ENCODE results near the gene GOLGA3. TPM values are rescaled to one million over a fixed set of nuclear protein-coding genes. Genes with fewer than 3 reads are reported as not detected.
"Not testable (repeated sequence)": the region's sequence is repeated elsewhere in the genome, so short reads cannot be mapped to it uniquely, and the experiment has no call there.

GOLGA3 gene
- polyA plus RNA-seq, 2 donors = 10.6 to 18.1 TPM

GRCh38 chr12:132847363-132848356 is 19.0 kb upstream of the GOLGA3 start:
- WGBS, 2 donors = 81 to 82% methylated on average over 30 of the region's 30 CpGs
- Histone ChIP-seq H3K27me3 (ENCODE audit: control insufficient read depth in 1 of 2, insufficient read depth in 2 of 2, low read length in 2 of 2) (no peaks in the 10 kb centered on the region), H3K9me3 (ENCODE audit: control insufficient read depth in 2 of 2, insufficient read depth in 1 of 2, low read depth in 1 of 2, low read length in 1 of 2) (no peaks in the 10 kb centered on the region), H3K4me3 (ENCODE audit: low read depth in 1 of 2, low read length in 2 of 2) (no peak overlapping the region), H3K36me3 (ENCODE audit: control insufficient read depth in 2 of 2, insufficient read depth in 2 of 2, low read length in 1 of 2) (peaks cover 21 to 46% of the 10 kb centered on the region in 2 donors), H3K4me1 (ENCODE audit: control insufficient read depth in 2 of 2, insufficient read depth in 2 of 2, low read length in 1 of 2) (peaks cover 0 to 3% of the 10 kb centered on the region in 2 donors), H3K27ac (ENCODE audit: low read depth in 2 of 2, low read length in 1 of 2) (no peak overlapping the region)

GRCh38 chr12:132844681-132845080 is 16.0 kb upstream of the GOLGA3 start:
- not testable (repeated sequence) for H3K4me1 ChIP-seq (ENCODE audit: control insufficient read depth in 2 of 2, insufficient read depth in 2 of 2, low read length in 1 of 2); H3K4me3 ChIP-seq (ENCODE audit: low read depth in 1 of 2, low read length in 2 of 2); H3K27ac ChIP-seq (ENCODE audit: low read depth in 2 of 2, low read length in 1 of 2); H3K9me3 ChIP-seq (ENCODE audit: control insufficient read depth in 2 of 2, insufficient read depth in 1 of 2, low read depth in 1 of 2, low read length in 1 of 2); H3K27me3 ChIP-seq (ENCODE audit: control insufficient read depth in 1 of 2, insufficient read depth in 2 of 2, low read length in 2 of 2)
- peaks cover 34 to 48% of the 10 kb centered on the region in 2 donors for H3K36me3 ChIP-seq (ENCODE audit: control insufficient read depth in 2 of 2, insufficient read depth in 2 of 2, low read length in 1 of 2)
- WGBS, 2 donors = 94 to 96% methylated on average over 11 of the region's 11 CpGs

GRCh38 chr12:132842449-132843045 is 13.9 kb upstream of the GOLGA3 start:
- 88 to 90% methylated on average over 21 of the region's 21 CpGs for WGBS, 2 donors
- Histone ChIP-seq H3K4me3 (ENCODE audit: low read depth in 1 of 2, low read length in 2 of 2) (no peak overlapping the region), H3K27ac (ENCODE audit: low read depth in 2 of 2, low read length in 1 of 2) (no peak overlapping the region), H3K27me3 (ENCODE audit: control insufficient read depth in 1 of 2, insufficient read depth in 2 of 2, low read length in 2 of 2) (no peaks in the 10 kb centered on the region), H3K36me3 (ENCODE audit: control insufficient read depth in 2 of 2, insufficient read depth in 2 of 2, low read length in 1 of 2) (peaks cover 30 to 51% of the 10 kb centered on the region in 2 donors), H3K4me1 (ENCODE audit: control insufficient read depth in 2 of 2, insufficient read depth in 2 of 2, low read length in 1 of 2) (peaks cover 0 to 3% of the 10 kb centered on the region in 2 donors), H3K9me3 (ENCODE audit: control insufficient read depth in 2 of 2, insufficient read depth in 1 of 2, low read depth in 1 of 2, low read length in 1 of 2) (no peaks in the 10 kb centered on the region)

GRCh38 chr12:132841151-132841550 is 12.5 kb upstream of the GOLGA3 start:
- Histone ChIP-seq H3K4me3 (ENCODE audit: low read depth in 1 of 2, low read length in 2 of 2) (no peak overlapping the region), H3K36me3 (ENCODE audit: control insufficient read depth in 2 of 2, insufficient read depth in 2 of 2, low read length in 1 of 2) (peaks cover 23 to 49% of the 10 kb centered on the region in 2 donors), H3K27me3 (ENCODE audit: control insufficient read depth in 1 of 2, insufficient read depth in 2 of 2, low read length in 2 of 2) (no peaks in the 10 kb centered on the region), H3K9me3 (ENCODE audit: control insufficient read depth in 2 of 2, insufficient read depth in 1 of 2, low read depth in 1 of 2, low read length in 1 of 2) (no peaks in the 10 kb centered on the region), H3K4me1 (ENCODE audit: control insufficient read depth in 2 of 2, insufficient read depth in 2 of 2, low read length in 1 of 2) (no peaks in the 10 kb centered on the region), H3K27ac (ENCODE audit: low read depth in 2 of 2, low read length in 1 of 2) (no peak overlapping the region)
- 97% methylated on average over 15 of the region's 15 CpGs for WGBS, 2 donors

GRCh38 chr12:132840536-132840935 is 11.9 kb upstream of the GOLGA3 start:
- 92% methylated on average over 20 of the region's 20 CpGs for WGBS, 2 donors
- peaks cover 19 to 46% of the 10 kb centered on the region in 2 donors for H3K36me3 ChIP-seq (ENCODE audit: control insufficient read depth in 2 of 2, insufficient read depth in 2 of 2, low read length in 1 of 2)
- H3K27me3 ChIP-seq (ENCODE audit: control insufficient read depth in 1 of 2, insufficient read depth in 2 of 2, low read length in 2 of 2) = no peaks in the 10 kb centered on the region
- H3K4me1 ChIP-seq (ENCODE audit: control insufficient read depth in 2 of 2, insufficient read depth in 2 of 2, low read length in 1 of 2) = no peaks in the 10 kb centered on the region
- H3K4me3 ChIP-seq (ENCODE audit: low read depth in 1 of 2, low read length in 2 of 2) = no peak overlapping the region
- no peaks in the 10 kb centered on the region for H3K9me3 ChIP-seq (ENCODE audit: control insufficient read depth in 2 of 2, insufficient read depth in 1 of 2, low read depth in 1 of 2, low read length in 1 of 2)
- no peak overlapping the region for H3K27ac ChIP-seq (ENCODE audit: low read depth in 2 of 2, low read length in 1 of 2)

- H3K36me3 ChIP-seq (ENCODE audit: control insufficient read depth in 2 of 2, insufficient read depth in 2 of 2, low read length in 1 of 2) = peaks cover 18 to 46% of the 10 kb centered on the region in 2 donors
- H3K27ac ChIP-seq (ENCODE audit: low read depth in 2 of 2, low read length in 1 of 2) = no peak overlapping the region
- H3K9me3 ChIP-seq (ENCODE audit: control insufficient read depth in 2 of 2, insufficient read depth in 1 of 2, low read depth in 1 of 2, low read length in 1 of 2) = no peaks in the 10 kb centered on the region
- no peaks in the 10 kb centered on the region for H3K4me1 ChIP-seq (ENCODE audit: control insufficient read depth in 2 of 2, insufficient read depth in 2 of 2, low read length in 1 of 2)
- WGBS, 2 donors = 90 to 91% methylated on average over 14 of the region's 14 CpGs
- no peak overlapping the region for H3K4me3 ChIP-seq (ENCODE audit: low read depth in 1 of 2, low read length in 2 of 2)
- H3K27me3 ChIP-seq (ENCODE audit: control insufficient read depth in 1 of 2, insufficient read depth in 2 of 2, low read length in 2 of 2) = no peaks in the 10 kb centered on the region
Measured at GRCh38 chr12:132839558-132840235, 11.0 kb upstream of the GOLGA3 start.

- Histone ChIP-seq H3K27ac (ENCODE audit: low read depth in 2 of 2, low read length in 1 of 2) (no peak overlapping the region), H3K36me3 (ENCODE audit: control insufficient read depth in 2 of 2, insufficient read depth in 2 of 2, low read length in 1 of 2) (peaks cover 18 to 46% of the 10 kb centered on the region in 2 donors), H3K27me3 (ENCODE audit: control insufficient read depth in 1 of 2, insufficient read depth in 2 of 2, low read length in 2 of 2) (no peaks in the 10 kb centered on the region), H3K4me3 (ENCODE audit: low read depth in 1 of 2, low read length in 2 of 2) (no peak overlapping the region), H3K4me1 (ENCODE audit: control insufficient read depth in 2 of 2, insufficient read depth in 2 of 2, low read length in 1 of 2) (no peaks in the 10 kb centered on the region), H3K9me3 (ENCODE audit: control insufficient read depth in 2 of 2, insufficient read depth in 1 of 2, low read depth in 1 of 2, low read length in 1 of 2) (no peaks in the 10 kb centered on the region)
- 82 to 83% methylated on average over 17 of the region's 17 CpGs for WGBS, 2 donors
Measured at GRCh38 chr12:132838410-132839080, 9.9 kb upstream of the GOLGA3 start.

- no peaks in the 10 kb centered on the region for H3K27me3 ChIP-seq (ENCODE audit: control insufficient read depth in 1 of 2, insufficient read depth in 2 of 2, low read length in 2 of 2)
- no peaks in the 10 kb centered on the region for H3K9me3 ChIP-seq (ENCODE audit: control insufficient read depth in 2 of 2, insufficient read depth in 1 of 2, low read depth in 1 of 2, low read length in 1 of 2)
- H3K36me3 ChIP-seq (ENCODE audit: control insufficient read depth in 2 of 2, insufficient read depth in 2 of 2, low read length in 1 of 2) = peaks cover 14 to 43% of the 10 kb centered on the region in 2 donors
- H3K4me3 ChIP-seq (ENCODE audit: low read depth in 1 of 2, low read length in 2 of 2) = no peak overlapping the region
- no peaks in the 10 kb centered on the region for H3K4me1 ChIP-seq (ENCODE audit: control insufficient read depth in 2 of 2, insufficient read depth in 2 of 2, low read length in 1 of 2)
- H3K27ac ChIP-seq (ENCODE audit: low read depth in 2 of 2, low read length in 1 of 2) = no peak overlapping the region
- 70 to 77% methylated on average over 27 of the region's 27 CpGs for WGBS, 2 donors
Measured at GRCh38 chr12:132837693-132838409, 9.2 kb upstream of the GOLGA3 start.

All from esophagus (tissue), 2 donors.